SK-N-SH treated with all-trans-retinoic acid at 6 μM for 48 hours (cell line): ENCODE data around the gene SAYSD1.

Source experiments
- ATAC-seq: fragments of 200-7000 bp; cut with Tn5 transposase; 3 replicates; pipeline ENCODE4 v1.9.1; 2020; ENCODE audit warnings: mild to moderate bottlenecking, moderate library complexity
- ARNTL ChIP-seq: fragments of 450-650 bp; formaldehyde crosslinking; IDR thresholded peaks from 2 replicates; pipeline ENCODE4 v1.5.0; 2020; ENCODE audit warnings: low read depth, mild to moderate bottlenecking, moderate library complexity, borderline replicate concordance
- BACH2 ChIP-seq: fragments of 250-450 bp; sonication (Bioruptor Pico); IDR thresholded peaks from 2 replicates; pipeline ENCODE4 v1.9.0; 2021; ENCODE audit warnings: mild to moderate bottlenecking, borderline replicate concordance
- CSDC2 ChIP-seq: fragments of 250-450 bp; sonication (Bioruptor Pico); IDR thresholded peaks from 2 replicates; pipeline ENCODE4 v1.5.0; 2020; ENCODE audit warnings: mild to moderate bottlenecking, moderate library complexity
- ESRRG ChIP-seq: fragments of 250-450 bp; sonication (Bioruptor Pico); IDR thresholded peaks from 2 replicates; pipeline ENCODE4 v1.6.1; 2021; ENCODE audit warnings: mild to moderate bottlenecking
- GLIS3 ChIP-seq: fragments of 250-450 bp; sonication (Bioruptor Pico); IDR thresholded peaks from 2 replicates; pipeline ENCODE4 v1.5.0; 2020; ENCODE audit warnings: mild to moderate bottlenecking, moderate library complexity
- ISL1 ChIP-seq: fragments of 250-450 bp; sonication (Bioruptor Pico); IDR thresholded peaks from 2 replicates; pipeline ENCODE4 v2.1.2; 2022; ENCODE audit warnings: mild to moderate bottlenecking, moderate library complexity
- OSR1 ChIP-seq: fragments of 250-450 bp; sonication (Bioruptor Pico); IDR thresholded peaks from 2 replicates; pipeline ENCODE4 v1.8.0; 2022; ENCODE audit warnings: moderate library complexity, mild to moderate bottlenecking, inconsistent platforms
- PPARA ChIP-seq: fragments of 250-450 bp; sonication (Bioruptor Pico); IDR thresholded peaks from 2 replicates; pipeline ENCODE4 v1.5.0; 2020; ENCODE audit warnings: mild to moderate bottlenecking, borderline replicate concordance
- SNAI2 ChIP-seq: fragments of 250-450 bp; sonication (Bioruptor Pico); IDR thresholded peaks from 2 replicates; pipeline ENCODE4 v1.5.0; 2020; ENCODE audit warnings: mild to moderate bottlenecking, moderate library complexity
- TCF4 ChIP-seq: fragments of 250-450 bp; sonication (Bioruptor Pico); IDR thresholded peaks from 2 replicates; pipeline ENCODE4 v1.8.0; 2021; ENCODE audit warnings: mild to moderate bottlenecking, moderate library complexity, borderline replicate concordance
- TOX ChIP-seq: fragments of 250-450 bp; sonication (Bioruptor Pico); IDR thresholded peaks from 2 replicates; pipeline ENCODE4 v1.8.0; 2021; ENCODE audit warnings: mild to moderate bottlenecking, moderate library complexity, borderline replicate concordance
- ZC3H10 ChIP-seq: fragments of 250-450 bp; sonication (Bioruptor Pico); IDR thresholded peaks from 2 replicates; pipeline ENCODE4 v1.5.1; 2021; ENCODE audit warnings: mild to moderate bottlenecking, moderate library complexity
- ZFP3 ChIP-seq: fragments of 250-450 bp; sonication (Bioruptor Pico); IDR thresholded peaks from 2 replicates; pipeline ENCODE4 v1.5.0; 2020; ENCODE audit warnings: mild to moderate bottlenecking, moderate library complexity
- ZFP30 ChIP-seq: fragments of 450-650 bp; formaldehyde crosslinking; IDR thresholded peaks from 2 replicates; pipeline ENCODE4 v1.5.0; 2022; ENCODE audit warnings: mild to moderate bottlenecking, moderate library complexity
- ZNF565 ChIP-seq: fragments of 450-650 bp; formaldehyde crosslinking; conservative IDR thresholded peaks from 2 replicates; pipeline ENCODE4 v1.5.0; 2020; ENCODE audit warnings: low read depth, mild to moderate bottlenecking, moderate library complexity
- ZNF70 ChIP-seq: fragments of 450-650 bp; formaldehyde crosslinking; IDR thresholded peaks from 2 replicates; pipeline ENCODE4 v1.5.0; 2020; ENCODE audit warnings: mild to moderate bottlenecking, moderate library complexity
- ZNF8 ChIP-seq: fragments of 450-650 bp; formaldehyde crosslinking; IDR thresholded peaks from 2 replicates; pipeline ENCODE4 v1.5.0; 2020; ENCODE audit warnings: mild to moderate bottlenecking, moderate library complexity
- TF ChIP-seq, protein P1 (sequence below): fragments of 250-450 bp; sonication (Bioruptor Pico); IDR thresholded peaks from 2 replicates; pipeline ENCODE4 v1.8.0; 2021; ENCODE audit warnings: low read depth, mild to moderate bottlenecking, moderate library complexity, borderline replicate concordance
- TF ChIP-seq, protein P2 (sequence below): fragments of 250-450 bp; sonication (Bioruptor Pico); IDR thresholded peaks from 2 replicates; pipeline ENCODE4 v1.8.0; 2020; ENCODE audit warnings: mild to moderate bottlenecking, moderate library complexity, borderline replicate concordance
- TF ChIP-seq, protein P3 (sequence below): fragments of 250-450 bp; sonication (Bioruptor Pico); IDR thresholded peaks from 2 replicates; pipeline ENCODE4 v1.5.1; 2021; ENCODE audit warnings: mild to moderate bottlenecking, moderate library complexity
- TF ChIP-seq, protein P4 (sequence below): fragments of 250-450 bp; sonication (Bioruptor Pico); IDR thresholded peaks from 2 replicates; pipeline ENCODE4 v1.5.1; 2020; ENCODE audit warnings: low read depth, mild to moderate bottlenecking, moderate library complexity

The SAYSD1 gene

DNA sequence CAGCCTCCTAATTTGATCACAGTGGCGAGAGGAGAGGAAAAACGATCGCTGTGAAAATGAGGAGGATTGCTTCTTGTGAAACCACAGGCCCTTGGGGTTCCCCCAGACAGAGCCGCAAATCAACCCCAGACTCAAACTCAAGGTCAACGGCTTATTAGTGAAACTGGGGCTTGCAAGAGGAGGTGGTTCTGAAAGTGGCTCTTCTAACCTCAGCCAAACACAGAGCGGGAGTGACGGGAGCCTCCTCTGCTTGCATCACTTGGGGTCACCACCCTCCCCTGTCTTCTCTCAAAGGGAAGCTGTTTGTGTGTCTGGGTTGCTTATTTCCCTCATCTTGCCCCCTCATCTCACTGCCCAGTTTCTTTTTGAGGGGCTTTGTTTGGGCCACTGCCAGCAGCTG, 28.7 kb downstream of the SAYSD1 start:
- TF ChIP-seq CSDC2 (CRISPR knock-in tag) (no peak), ZNF8 (CRISPR knock-in tag) (no peak), TOX (CRISPR knock-in tag) (no peak), BACH2 (CRISPR knock-in tag) (no peak), SNAI2 (no peak), ZFP30 (CRISPR knock-in tag) (no peak), ARNTL (CRISPR knock-in tag) (no peak), OSR1 (CRISPR knock-in tag) (no peak)
- TF ChIP-seq, protein P1, sequence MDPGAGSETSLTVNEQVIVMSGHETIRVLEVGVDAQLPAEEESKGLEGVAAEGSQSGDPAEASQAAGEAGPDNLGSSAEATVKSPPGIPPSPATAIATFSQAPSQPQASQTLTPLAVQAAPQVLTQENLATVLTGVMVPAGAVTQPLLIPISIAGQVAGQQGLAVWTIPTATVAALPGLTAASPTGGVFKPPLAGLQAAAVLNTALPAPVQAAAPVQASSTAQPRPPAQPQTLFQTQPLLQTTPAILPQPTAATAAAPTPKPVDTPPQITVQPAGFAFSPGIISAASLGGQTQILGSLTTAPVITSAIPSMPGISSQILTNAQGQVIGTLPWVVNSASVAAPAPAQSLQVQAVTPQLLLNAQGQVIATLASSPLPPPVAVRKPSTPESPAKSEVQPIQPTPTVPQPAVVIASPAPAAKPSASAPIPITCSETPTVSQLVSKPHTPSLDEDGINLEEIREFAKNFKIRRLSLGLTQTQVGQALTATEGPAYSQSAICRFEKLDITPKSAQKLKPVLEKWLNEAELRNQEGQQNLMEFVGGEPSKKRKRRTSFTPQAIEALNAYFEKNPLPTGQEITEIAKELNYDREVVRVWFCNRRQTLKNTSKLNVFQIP: no peak
- ATAC-seq: no peak

DNA sequence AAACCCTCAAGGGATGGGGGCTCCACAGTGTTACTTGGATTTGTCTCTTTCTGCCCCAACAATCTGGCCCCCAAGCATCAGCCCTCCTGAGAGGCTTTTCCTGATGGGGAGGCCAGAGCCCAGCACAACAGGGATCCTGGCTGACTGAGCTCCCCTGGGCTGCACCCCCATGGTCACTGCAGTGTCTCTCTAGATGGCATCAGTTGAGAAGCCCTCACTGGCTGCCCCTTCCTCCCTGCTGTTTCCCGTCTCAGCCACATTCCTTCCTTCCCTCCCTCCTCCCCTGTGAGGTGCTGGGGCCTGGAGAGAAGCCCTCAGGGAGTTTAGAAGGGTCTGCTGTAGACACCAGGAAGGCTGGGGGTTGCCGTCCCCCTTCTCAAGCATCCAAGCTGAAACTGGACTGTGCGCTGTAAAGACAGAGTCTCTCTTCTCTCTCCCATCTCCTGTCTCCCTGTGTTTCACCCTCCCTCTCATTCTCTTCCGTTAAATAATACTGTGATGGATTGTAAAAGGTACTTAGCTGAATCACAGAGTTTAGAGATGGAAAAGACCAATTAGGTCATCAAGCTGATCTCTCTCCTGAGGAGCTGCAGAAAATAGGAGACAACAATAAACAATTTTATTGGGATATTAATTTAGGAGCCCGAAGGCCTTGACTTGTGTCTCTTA, 29.7 kb downstream of the SAYSD1 start:
- no peak for ATAC-seq
- TF ChIP-seq ZFP3 (CRISPR knock-in tag): no peak
- TF ChIP-seq ESRRG (CRISPR knock-in tag): no peak
- TF ChIP-seq, protein P2, sequence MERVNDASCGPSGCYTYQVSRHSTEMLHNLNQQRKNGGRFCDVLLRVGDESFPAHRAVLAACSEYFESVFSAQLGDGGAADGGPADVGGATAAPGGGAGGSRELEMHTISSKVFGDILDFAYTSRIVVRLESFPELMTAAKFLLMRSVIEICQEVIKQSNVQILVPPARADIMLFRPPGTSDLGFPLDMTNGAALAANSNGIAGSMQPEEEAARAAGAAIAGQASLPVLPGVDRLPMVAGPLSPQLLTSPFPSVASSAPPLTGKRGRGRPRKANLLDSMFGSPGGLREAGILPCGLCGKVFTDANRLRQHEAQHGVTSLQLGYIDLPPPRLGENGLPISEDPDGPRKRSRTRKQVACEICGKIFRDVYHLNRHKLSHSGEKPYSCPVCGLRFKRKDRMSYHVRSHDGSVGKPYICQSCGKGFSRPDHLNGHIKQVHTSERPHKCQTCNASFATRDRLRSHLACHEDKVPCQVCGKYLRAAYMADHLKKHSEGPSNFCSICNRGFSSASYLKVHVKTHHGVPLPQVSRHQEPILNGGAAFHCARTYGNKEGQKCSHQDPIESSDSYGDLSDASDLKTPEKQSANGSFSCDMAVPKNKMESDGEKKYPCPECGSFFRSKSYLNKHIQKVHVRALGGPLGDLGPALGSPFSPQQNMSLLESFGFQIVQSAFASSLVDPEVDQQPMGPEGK: no peak
- TF ChIP-seq ZC3H10 (CRISPR knock-in tag): no peak
- TF ChIP-seq OSR1 (CRISPR knock-in tag): no peak
- TF ChIP-seq SNAI2: no peak
- TF ChIP-seq ZNF70 (CRISPR knock-in tag): no peak
- TF ChIP-seq CSDC2 (CRISPR knock-in tag): no peak

DNA sequence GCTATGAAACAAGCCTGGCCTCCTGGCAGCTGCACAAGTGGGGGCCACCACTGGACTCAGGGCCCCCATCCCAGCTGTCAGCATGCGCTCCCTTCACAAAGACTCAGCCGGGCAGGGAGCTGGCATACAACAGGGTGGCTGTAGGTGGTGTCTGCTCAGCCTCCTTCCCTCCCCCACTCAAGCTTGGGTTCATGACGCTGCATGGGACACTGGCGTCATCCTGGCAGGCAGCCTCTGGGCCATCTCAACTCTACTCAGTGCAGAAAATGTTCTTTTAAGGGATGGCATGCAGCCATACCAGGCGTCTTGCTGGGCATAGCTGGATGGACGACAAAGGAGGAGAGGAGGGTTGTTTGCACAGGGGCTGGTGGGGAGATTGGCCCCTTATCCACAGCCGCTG, 30.5 kb downstream of the SAYSD1 start:
- no peak for TF ChIP-seq CSDC2 (CRISPR knock-in tag)
- TF ChIP-seq OSR1 (CRISPR knock-in tag): no peak
- TF ChIP-seq ZNF565 (CRISPR knock-in tag): no peak
- no peak for TF ChIP-seq ZNF8 (CRISPR knock-in tag)
- TF ChIP-seq, protein P3, sequence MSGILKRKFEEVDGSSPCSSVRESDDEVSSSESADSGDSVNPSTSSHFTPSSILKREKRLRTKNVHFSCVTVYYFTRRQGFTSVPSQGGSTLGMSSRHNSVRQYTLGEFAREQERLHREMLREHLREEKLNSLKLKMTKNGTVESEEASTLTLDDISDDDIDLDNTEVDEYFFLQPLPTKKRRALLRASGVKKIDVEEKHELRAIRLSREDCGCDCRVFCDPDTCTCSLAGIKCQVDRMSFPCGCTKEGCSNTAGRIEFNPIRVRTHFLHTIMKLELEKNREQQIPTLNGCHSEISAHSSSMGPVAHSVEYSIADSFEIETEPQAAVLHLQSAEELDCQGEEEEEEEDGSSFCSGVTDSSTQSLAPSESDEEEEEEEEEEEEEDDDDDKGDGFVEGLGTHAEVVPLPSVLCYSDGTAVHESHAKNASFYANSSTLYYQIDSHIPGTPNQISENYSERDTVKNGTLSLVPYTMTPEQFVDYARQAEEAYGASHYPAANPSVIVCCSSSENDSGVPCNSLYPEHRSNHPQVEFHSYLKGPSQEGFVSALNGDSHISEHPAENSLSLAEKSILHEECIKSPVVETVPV: no peak
- TF ChIP-seq, all 23 proteins: peak for 0
- ATAC-seq: no peak

DNA sequence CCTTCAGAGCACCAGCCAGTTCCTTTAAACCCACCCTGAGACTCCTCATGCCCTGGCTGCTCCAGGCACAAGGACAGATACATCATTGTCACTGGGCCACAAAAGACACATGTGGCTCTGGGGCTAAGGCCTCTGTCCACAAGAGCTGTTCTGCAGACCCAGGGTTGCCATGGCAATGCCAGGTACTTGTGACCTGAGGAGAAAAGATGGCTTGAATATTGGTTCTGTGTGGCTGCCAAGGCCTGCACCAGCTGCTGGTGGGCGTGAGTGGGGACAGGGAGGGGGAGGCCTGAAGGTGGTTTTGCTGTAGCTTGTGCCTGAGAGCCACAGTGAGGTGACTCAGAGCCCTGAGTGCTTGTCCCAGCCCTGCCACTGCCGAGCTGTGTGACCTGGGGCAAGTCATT, 31.8 kb downstream of the SAYSD1 start:
- no peak for TF ChIP-seq ISL1 (CRISPR knock-in tag)
- no peak for TF ChIP-seq PPARA
- no peak for TF ChIP-seq BACH2 (CRISPR knock-in tag)
- no peak for ATAC-seq

DNA sequence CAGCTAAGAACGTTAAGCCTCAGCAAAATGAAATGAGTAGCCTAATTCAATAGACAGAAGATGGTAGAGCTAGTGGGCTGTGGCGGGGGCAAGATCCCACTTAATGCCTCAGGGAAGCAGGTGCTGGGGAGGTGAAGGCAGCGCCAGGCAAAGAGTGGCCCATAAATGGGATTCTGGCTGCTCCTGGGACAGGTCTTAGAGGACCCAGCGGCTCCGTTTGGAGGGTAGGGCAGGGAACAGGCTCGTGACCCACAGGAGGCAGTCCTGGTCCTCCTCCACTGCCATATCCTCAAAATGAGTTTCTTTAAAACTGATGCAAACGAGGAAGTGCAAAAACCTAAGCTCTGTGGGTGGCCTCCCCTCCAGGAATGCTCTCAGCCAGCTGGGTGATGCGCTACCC, 32.7 kb downstream of the SAYSD1 start:
- no peak for TF ChIP-seq GLIS3
- no peak for TF ChIP-seq ESRRG (CRISPR knock-in tag)
- TF ChIP-seq, protein P4, sequence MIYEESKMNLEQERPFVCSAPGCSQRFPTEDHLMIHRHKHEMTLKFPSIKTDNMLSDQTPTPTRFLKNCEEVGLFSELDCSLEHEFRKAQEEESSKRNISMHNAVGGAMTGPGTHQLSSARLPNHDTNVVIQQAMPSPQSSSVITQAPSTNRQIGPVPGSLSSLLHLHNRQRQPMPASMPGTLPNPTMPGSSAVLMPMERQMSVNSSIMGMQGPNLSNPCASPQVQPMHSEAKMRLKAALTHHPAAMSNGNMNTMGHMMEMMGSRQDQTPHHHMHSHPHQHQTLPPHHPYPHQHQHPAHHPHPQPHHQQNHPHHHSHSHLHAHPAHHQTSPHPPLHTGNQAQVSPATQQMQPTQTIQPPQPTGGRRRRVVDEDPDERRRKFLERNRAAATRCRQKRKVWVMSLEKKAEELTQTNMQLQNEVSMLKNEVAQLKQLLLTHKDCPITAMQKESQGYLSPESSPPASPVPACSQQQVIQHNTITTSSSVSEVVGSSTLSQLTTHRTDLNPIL: no peak
- no peak for TF ChIP-seq ZNF565 (CRISPR knock-in tag)
- TF ChIP-seq SNAI2: no peak
- no peak for TF ChIP-seq PPARA
- no peak for TF ChIP-seq TCF4 (CRISPR knock-in tag)
- TF ChIP-seq, protein P2: no peak
- ATAC-seq: no peak
